K562 (cell line): ENCODE measurements around the gene NPIPB6. TPM values are rescaled to one million over a fixed set of nuclear protein-coding genes. Genes with fewer than 3 reads are reported as not detected.

Source experiments
- ARID4B ChIP-seq: sonication (generic); formaldehyde crosslinking; IDR thresholded peaks from 2 replicates; pipeline ENCODE4 v1.8.0; 2022; ENCODE audit warnings: mild to moderate bottlenecking, missing genetic modification reagents
- CCNT2 ChIP-seq: IDR thresholded peaks from 2 replicates; pipeline ENCODE4 v1.6.1; 2011; ENCODE audit warnings: borderline replicate concordance, low read depth, mild to moderate bottlenecking, moderate library complexity, mixed read lengths, low read length; ENCODE audit not compliant: insufficient read length; ENCODE audit errors: extremely low read depth
- CREB1 ChIP-seq, 2 experiments: sonication (generic) in 1 of 2; formaldehyde crosslinking in 1 of 2; IDR thresholded peaks; 2 replicates each; pipeline versions ENCODE4 v1.6.1 to v1.8.0; 2012 to 2022; ENCODE audit warnings: inconsistent platforms in 1 of 2, mild to moderate bottlenecking in 1 of 2, missing genetic modification reagents in 1 of 2, moderate library complexity in 1 of 2
- CTBP1 ChIP-seq: fragments of 450-650 bp; IDR thresholded peaks from 2 replicates; pipeline ENCODE4 v1.6.1; 2016; ENCODE audit warnings: borderline replicate concordance
- DEAF1 ChIP-seq: fragments of 450-650 bp; formaldehyde crosslinking; IDR thresholded peaks from 2 replicates; pipeline ENCODE4 v1.4.0; 2020; ENCODE audit warnings: mild to moderate bottlenecking, moderate library complexity
- ELK3 ChIP-seq: fragments of 450-650 bp; formaldehyde crosslinking; IDR thresholded peaks from 2 replicates; pipeline ENCODE4 v1.4.0; 2020; ENCODE audit warnings: mild to moderate bottlenecking
- FUS ChIP-seq: fragments of 200-400 bp; formaldehyde crosslinking; optimal IDR thresholded peaks from 2 replicates; pipeline ENCODE3; 2017; ENCODE audit warnings: low read depth, low read length
- HDAC1 ChIP-seq, 2 experiments: fragments of 450-650 bp; IDR thresholded peaks; 2 replicates each; pipeline ENCODE4 v1.6.1; 2016 to 2017; ENCODE audit warnings: inconsistent platforms in 1 of 2, mild to moderate bottlenecking in 1 of 2, moderate library complexity in 1 of 2
- HEY1 ChIP-seq: fragments of 250-450 bp; sonication (Bioruptor Pico); IDR thresholded peaks from 2 replicates; pipeline ENCODE4 v1.5.0; 2020; ENCODE audit warnings: mild to moderate bottlenecking, moderate library complexity, borderline replicate concordance
- HNRNPLL ChIP-seq: fragments of 200-400 bp; formaldehyde crosslinking; IDR thresholded peaks from 2 replicates; pipeline ENCODE4 v1.6.1; 2017; ENCODE audit warnings: low read length, low read depth, mild to moderate bottlenecking; ENCODE audit not compliant: poor library complexity, severe bottlenecking
- ILK ChIP-seq: fragments of 450-650 bp; IDR thresholded peaks from 2 replicates; pipeline ENCODE4 v1.6.1; 2016; ENCODE audit warnings: missing genetic modification characterization, low read depth, mild to moderate bottlenecking, missing compliant biosample characterization, moderate library complexity, borderline replicate concordance
- KDM2B ChIP-seq: fragments of 250-450 bp; sonication (Bioruptor Pico); IDR thresholded peaks from 2 replicates; pipeline ENCODE4 v1.8.0; 2021; ENCODE audit warnings: mild to moderate bottlenecking, moderate library complexity
- KDM4B ChIP-seq, 2 experiments: fragments of 450-650 bp in 1 of 2; sonication (generic) in 1 of 2; IDR thresholded peaks; 2 replicates each; pipeline ENCODE4 v1.6.1; 2016 to 2017; ENCODE audit warnings: borderline replicate concordance in 2 of 2, antibody characterized with exemption in 1 of 2, low read depth in 1 of 2, mild to moderate bottlenecking in 1 of 2
- MAFF ChIP-seq: IDR thresholded peaks from 2 replicates; pipeline ENCODE4 v1.6.1; 2012; ENCODE audit warnings: low read length, improper control_type of control experiment
- MAX ChIP-seq: sonication (generic); formaldehyde crosslinking; IDR thresholded peaks from 2 replicates; pipeline ENCODE4 v1.9.0; 2022; ENCODE audit warnings: mild to moderate bottlenecking, missing genetic modification reagents
- PTRF ChIP-seq: fragments of 450-650 bp; IDR thresholded peaks from 2 replicates; pipeline ENCODE4 v1.6.1; 2016; ENCODE audit warnings: mild to moderate bottlenecking, missing genetic modification characterization, missing compliant biosample characterization
- PYGO2 ChIP-seq: fragments of 450-650 bp; IDR thresholded peaks from 2 replicates; pipeline ENCODE4 v1.6.1; 2016; ENCODE audit warnings: mild to moderate bottlenecking, missing genetic modification characterization, moderate library complexity, missing compliant biosample characterization
- SRF ChIP-seq, 2 experiments: fragments of 250-450, 450-650 bp in 1 of 2; sonication (Bioruptor Pico) in 1 of 2; sonication (generic) in 1 of 2; formaldehyde crosslinking; IDR thresholded peaks; 2 replicates each; pipeline versions ENCODE4 v1.5.0 to v1.5.1; 2020 to 2022; ENCODE audit warnings: mild to moderate bottlenecking in 1 of 2, missing genetic modification reagents in 1 of 2
- YBX1 ChIP-seq: fragments of 450-650 bp; IDR thresholded peaks from 2 replicates; pipeline ENCODE4 v1.7.1; 2016; ENCODE audit warnings: mild to moderate bottlenecking
- polyA plus RNA-seq, 8 experiments: library from polyadenylated mRNA; depleted of rRNA in 4 of 8; stranded (reverse) in 5 of 8; unstranded in 3 of 8; fragments of >200 nt; fragmentation: Nextera tagmentation in 2 of 8; fragmentation: Illumina TruSeq in 1 of 8; extraction: Ambion mirVana in 2 of 8; extraction: Trizol in 1 of 8; gene quantifications; 2 replicates each; pipeline versions ENCODE4 v1.2.1 to v1.2.3, GENCODE V29; 2011 to 2014; ENCODE audit warnings: inconsistent platforms in 1 of 8, missing spikeins in 1 of 8
- total RNA-seq, 7 experiments: library from RNA; depleted of rRNA in 6 of 7; stranded (reverse); fragments of >200 nt in 6 of 7; fragmentation: Illumina TruSeq in 2 of 7; extraction: Trizol in 2 of 7; gene quantifications; 2 replicates each; pipeline versions ENCODE4 v1.2.1 to v1.2.3, GENCODE V29; 2011 to 2021; ENCODE audit warnings: low replicate concordance in 1 of 7

NPIPB6 gene
- total and polyA plus RNA-seq, 9 of the 15 experiments (the other 6 are each of a cell fraction or from before 2014, with no cell fraction given): 0.03 to 0.91 (median 0.40) TPM; not detected in 1

- TF ChIP-seq ARID4B (CRISPR knock-in tag): peak; percentile 69; the same call in 1 of the 2 replicates
- TF ChIP-seq DEAF1 (CRISPR knock-in tag): no peak
- TF ChIP-seq KDM4B (IDR thresholded peaks at IDR 0.05; ENCODE audit: borderline replicate concordance in 2 of 2, low read depth in 1 of 2): no peak
- peak in 1 of 2 experiments; percentile 68; a peak in 1 of 4 replicates for TF ChIP-seq SRF (CRISPR knock-in tag; IDR thresholded peaks at IDR 0.05)
- no peak for TF ChIP-seq FUS
- TF ChIP-seq MAX: no peak
- TF ChIP-seq MAFF: no peak
- TF ChIP-seq CTBP1: no peak
- no peak for TF ChIP-seq PTRF
- TF ChIP-seq KDM2B (CRISPR knock-in tag): no peak
- no peak for TF ChIP-seq ELK3
- no peak for TF ChIP-seq CREB1 (IDR thresholded peaks at IDR 0.05)
- TF ChIP-seq CREB1 (CRISPR knock-in tag; IDR thresholded peaks at IDR 0.05): peak; percentile 63; the same call in 1 of the 2 replicates
- TF ChIP-seq ILK (tag): no peak
- TF ChIP-seq PYGO2: no peak
- no peak for TF ChIP-seq HNRNPLL
- TF ChIP-seq YBX1: no peak
- TF ChIP-seq HDAC1 (IDR thresholded peaks at IDR 0.05): 0 out of 4 replicates have a peak, but pooled peaks of 1 of the 2 experiments have one; percentile 25
- no peak for TF ChIP-seq HEY1 (CRISPR knock-in tag)
- TF ChIP-seq CCNT2: no peak
These were observed 59.1 kb downstream of the NPIPB6 start (continued) for GRCh38 chr16:28304214-28304613.
